CD1c-positive myeloid dendritic cell (primary cell): Measurements from ENCODE around the gene PINK1.
A peak's percentile ranks its signal among the peaks of the same experiment; 100 is the strongest.

Experiments
- DNase-seq: peaks from one replicate; pipeline ENCODE4 v3.0.0-alpha.2; 2016; ENCODE audit errors: extremely low spot score

Gene PINK1

DNA sequence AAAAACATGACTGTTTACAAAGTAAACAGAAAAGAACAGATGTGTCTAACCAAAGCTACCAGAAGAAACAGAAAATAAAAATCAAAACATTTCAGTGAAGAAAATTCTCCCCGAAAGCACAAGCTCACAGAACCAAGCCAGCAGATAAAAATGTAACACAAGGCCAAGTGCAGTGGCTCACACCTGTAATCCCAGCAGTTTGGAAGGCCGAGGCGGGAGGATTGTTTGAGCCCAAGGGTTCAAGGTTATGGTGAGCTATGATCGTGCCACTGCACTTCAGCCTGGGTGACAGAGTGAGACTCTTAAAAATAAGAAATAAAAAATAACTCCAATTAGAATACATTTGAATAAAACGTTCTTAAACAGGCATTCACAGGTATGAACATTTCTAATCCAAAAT lies 47.0 kb downstream of the PINK1 start:
- no peak for DNase-seq

DNA sequence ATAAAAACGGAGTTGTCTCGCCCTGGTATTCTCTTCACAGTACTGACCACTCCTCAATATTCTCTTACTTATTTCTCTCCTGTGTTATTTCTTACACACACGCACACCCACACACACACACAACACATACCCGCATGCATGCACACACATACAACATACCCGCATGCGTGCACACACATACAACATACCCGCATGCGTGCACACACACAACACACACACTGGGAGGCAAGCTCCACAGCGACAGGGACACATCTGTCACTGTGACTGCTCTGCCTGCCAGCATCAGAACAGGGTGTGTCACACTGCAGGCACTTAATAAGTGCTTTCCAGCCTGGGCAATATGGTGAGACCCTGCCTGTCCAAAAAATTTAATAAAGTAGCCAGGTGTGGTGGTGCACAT lies 48.7 kb downstream of the PINK1 start:
- DNase-seq = no peak

DNA sequence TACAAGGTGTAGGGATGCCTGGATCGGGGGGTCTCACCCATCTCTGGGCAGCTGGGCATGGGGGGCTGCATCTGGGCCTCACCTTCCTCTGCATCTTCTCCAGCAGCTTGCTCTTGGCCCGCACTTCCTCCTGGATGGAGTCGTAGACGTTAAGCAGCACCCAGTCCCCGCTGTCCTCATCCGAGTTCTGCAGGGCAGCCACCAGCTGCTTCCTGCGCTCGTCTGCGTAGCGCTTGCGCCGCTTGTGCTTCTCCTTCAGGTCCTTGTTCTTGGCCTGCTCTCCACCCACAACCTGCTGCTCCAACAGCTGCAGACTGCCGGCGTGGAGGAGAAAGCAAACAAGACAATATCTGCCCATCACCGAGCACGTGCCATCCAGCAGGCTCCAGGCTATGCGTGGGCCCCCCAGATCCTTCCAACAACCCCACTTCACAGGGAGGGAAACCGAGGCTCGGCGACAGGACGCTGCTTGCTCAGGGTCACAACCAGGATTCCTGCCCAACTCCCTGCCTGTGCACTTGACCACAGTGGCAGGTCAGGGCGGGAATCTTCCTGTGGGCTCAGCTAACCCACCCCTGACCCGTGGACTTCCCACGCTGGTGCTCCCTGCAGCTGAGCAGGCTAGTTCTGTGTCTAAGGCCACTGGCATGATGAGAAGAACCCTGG lies 49.4 kb downstream of the PINK1 start:
- DNase-seq = peak; percentile 63

DNA sequence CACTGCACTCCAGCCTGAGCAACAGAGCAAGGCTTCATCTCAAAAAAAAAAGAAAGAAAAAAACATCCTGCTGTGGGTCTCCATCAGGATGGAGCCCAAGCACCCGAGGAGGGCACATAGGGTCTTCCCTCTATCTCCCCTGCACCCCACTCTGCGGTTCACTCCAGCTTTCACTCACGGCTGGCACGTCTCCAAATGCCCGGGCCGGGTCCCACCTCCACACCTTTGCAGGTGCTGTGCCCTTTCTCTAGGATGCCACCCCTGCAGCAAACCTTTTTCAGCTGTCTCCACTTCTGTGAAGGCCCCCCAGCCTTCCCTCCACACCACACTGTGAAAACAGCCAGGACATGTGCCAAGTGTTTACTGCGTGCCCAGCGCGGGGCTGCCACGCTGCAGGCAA lies 50.4 kb downstream of the PINK1 start:
- DNase-seq = no peak

DNA sequence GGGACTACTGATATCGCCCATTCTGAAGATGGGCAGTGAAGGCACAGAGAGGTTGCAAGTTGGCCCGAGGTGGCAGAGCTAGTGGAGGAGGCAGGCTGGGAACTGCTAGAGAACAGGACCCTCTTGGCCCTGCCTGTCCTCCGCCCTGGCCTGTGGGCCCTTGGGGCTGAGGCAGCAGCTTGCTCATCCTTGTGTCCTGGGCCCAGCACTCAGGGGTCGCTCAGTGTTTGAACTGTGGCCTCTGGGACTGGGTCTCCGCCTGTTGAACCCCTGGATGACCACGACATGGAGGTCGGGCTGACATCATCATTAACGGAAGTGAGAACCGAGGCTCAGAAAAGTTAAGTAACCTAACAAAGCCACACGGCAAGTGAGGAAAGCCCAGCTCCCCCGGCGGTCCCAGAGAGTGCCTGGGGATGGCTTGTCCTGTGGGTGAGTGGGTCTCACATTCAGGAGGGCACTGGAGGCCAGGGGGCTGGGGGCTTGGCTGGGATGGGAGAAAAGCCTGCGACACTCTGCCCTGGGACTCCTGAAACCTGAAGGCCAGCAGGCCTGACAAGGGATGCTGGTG lies 50.9 kb downstream of the PINK1 start:
- peak; percentile 32 for DNase-seq

DNA sequence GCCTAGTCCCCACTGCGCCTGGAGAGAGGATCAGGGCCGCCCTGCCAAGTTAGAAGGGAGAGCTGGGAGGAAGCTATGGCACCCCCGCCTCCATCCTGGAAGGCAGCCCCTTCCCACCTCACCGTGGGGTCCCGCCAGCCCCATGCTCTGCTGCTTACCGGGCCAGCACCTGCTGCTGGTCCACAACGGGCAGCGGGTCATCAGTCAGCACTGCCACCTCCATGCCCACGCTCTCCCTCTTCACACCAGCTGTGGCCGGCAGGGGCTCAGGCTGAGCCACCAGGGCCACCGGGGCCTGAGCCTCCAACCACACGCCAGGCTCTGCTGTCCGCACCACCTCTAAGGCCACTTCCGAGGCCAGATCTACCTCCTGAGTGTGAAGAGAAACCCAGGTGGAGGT lies 51.4 kb downstream of the PINK1 start:
- DNase-seq = no peak

DNA sequence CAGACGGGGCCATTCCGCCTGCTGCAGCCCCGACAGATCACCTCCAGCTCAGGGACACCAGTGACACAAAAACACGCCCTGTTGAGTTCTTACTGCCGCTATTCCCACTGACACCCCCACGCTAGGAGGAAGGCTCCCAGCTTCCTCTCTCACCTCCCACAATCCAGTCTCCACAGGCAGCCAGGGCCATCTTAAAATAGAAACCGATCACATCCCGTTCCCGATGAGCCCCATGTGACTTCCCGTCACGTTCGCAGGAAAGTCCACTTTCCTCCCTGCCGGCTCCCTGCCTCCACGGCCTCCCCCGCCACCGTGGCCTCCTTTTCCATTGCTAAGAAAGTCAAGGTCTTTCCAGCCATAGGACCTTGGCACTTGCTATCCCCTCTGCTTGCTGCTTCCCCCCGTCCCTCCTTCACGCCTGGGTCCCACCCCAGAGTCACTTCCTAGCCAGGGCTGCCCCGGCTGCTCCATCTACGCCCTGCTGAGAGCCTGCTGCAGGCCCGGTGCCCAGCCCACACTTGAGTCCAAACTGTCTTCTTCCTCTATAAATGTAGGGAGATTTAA lies 51.9 kb downstream of the PINK1 start:
- DNase-seq = peak; percentile 70

DNA sequence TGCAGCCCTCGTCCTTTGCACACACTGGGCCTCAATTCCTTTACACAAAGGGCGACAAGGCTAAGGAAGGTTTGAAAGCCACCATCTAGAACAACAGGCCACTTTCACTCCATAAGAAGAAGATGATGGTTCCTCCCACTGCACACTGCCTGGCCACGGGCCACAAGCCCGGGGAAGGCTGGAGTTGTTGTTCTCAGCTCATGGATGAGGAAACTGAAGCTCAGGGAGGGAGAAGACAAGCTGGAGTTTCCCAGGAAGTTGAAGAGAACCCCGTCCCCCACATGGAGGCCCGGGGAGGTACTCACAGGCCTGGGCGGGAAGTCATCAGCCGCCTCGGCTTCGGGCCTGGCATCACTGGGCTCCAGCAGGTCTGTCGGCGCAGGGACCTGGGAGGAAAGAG lies 52.5 kb downstream of the PINK1 start:
- DNase-seq = peak; percentile 44

DNA sequence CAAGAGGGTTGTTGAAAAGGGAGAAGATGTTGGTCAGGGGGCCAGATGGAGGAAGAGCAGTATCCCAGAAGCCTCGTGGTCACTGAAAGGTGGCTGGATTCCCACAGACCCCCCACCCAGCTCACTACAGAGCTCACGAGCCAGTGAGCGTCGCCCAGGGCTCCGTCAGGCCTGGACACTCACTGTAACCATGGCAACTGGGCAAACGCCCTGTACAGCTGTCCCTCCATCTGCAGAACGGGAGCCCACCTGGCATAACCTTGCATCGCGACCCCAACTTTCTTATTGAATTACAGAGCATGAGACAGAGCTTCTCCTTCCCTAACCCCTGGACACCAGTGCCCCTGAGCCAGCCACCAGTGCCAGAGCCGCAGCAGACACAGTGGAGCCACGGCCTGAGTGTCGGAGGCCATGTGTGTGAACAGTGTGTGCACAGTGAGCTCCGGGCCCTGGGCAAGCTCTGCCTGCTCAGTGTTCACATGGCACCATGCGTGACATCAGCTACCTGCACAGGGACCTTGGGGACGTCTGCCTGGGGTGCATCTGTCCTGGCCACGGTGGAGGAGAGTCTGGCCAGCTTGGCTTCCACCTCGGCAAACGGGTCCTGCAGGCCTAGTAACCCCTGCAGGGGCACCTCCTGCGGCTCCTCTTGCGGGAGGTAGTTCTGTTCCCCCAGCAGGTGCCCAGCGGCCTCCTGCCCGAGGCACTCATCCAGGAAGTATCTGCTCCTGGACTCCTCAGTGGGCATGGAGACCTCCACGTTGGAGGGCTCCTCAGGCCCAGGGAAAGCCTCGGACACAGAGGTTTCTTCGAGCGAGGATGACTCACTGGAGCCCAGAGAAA lies 53.8 kb downstream of the PINK1 start:
- DNase-seq = no peak

DNA sequence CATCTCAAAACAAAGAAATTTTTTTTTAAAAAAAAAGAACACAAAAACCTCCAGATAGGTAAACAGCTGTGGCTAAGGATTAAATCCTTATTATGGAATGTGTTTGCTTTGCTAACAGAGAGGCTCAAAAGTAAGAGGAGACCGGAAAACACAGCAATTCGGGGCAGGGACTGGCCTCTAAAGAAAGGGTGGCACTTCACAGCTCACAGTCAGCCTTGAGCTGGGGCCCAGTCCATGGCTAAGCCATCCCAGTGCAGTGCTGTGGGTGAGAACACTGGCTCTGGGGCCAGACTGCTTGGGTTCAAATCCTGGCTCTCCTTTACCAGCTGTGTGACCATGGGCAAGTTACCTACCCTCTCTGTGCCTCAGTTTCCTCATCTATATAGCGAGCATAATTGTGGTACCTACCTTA lies 56.4 kb downstream of the PINK1 start:
- DNase-seq = no peak

DNA sequence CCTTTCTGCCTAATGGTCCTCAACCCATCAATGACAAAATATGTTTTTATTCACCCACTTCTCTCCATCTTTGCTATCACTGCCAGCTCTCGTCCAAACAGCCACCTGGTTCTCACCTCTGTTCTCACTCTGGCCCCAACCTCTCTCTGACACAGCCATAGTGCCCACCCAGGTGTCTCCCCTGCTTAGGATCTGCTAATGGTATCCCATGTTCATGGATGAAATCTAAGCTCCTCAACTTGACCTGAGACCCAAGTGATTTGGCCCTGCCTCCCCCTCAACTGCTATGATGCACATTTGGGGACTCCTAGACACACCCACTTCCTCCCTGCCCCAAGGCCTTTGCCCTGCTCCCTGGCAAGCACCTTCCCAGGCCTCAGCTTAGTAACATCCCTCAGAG lies 58.6 kb downstream of the PINK1 start:
- DNase-seq = no peak

DNA sequence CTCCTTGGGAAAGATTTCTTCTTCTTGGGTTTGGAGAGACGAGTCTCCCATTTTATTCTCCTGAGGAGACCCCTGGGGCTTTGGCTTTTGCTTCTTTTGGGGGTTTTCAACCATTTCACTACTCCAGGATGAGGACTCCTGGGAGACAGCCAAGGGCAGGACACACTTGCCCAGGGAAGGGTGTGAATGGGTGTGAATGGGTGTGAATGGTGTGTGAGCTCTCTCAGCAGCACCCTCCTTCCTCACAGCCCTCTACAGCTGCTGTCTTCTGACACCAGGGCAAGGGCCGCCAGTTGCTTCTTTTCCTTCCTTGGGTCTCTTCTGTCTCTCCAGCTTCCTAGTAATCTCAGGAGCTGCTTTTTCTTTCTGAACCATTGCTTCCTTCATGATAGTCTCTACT lies 60.4 kb downstream of the PINK1 start:
- DNase-seq = no peak

DNA sequence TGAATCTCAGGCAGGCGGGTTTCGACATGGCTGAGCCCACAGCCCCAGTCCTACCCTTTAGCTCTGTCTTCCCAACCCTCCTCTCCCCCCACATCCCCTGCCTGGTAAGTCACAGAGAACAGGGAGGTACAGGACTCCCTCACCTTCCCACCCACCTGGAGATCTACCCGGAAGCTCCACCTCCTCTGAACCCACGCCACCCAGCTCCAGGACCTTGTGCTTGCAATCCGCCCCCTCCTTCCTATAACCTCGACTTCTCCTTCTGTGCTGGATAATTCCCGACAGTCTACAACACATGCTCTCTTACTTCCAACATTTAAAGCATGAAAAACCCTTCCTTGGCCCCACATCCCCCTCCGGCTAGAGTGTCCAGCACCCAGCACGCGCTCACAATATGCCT lies 62.3 kb downstream of the PINK1 start:
- DNase-seq = no peak

DNA sequence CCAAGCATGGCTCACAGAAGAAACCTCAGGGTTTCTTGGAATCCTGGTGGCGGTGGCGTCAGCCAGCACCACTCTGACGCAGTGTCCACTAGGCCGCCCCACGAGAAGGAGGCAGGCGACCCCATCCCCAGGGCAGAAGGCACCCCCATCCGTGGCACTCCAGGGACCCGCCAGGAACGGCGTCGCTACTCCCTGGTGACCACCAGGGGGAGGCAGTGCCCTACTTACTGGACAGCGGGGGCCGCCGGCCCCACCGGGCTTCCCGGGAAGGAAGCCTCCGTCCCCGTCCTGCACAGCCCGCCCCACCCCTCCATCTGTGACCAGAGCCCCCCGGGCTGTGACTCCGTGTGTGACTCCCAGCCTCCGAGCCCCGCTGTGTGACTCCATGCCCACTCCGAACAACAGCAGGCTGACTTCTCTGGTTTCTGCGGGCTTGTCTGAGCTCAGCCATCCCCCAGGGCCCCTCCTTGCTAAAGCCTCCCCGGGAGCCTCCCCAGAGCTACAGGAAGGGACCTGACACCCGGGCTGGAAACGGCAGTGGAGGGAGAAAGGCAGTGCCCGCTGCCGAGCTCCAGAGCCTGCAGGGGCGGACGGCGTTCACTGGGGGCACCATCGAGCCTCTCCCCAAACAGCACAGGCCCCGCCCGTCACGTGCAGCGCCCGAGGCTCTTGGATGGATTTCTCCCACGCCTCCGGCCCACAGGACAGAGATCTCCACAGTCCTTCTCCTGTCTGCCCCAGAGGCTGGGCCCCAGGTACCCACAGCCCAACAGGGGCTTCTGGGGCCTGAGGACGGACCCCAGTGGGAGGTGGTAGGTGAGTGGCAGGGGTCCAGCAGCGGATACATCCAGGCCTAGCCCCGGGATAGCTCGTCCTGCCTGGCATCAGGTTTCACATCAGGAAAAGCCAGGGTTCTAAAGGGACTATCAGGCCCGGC lies 63.4 kb downstream of the PINK1 start:
- DNase-seq = peak; percentile 90

DNA sequence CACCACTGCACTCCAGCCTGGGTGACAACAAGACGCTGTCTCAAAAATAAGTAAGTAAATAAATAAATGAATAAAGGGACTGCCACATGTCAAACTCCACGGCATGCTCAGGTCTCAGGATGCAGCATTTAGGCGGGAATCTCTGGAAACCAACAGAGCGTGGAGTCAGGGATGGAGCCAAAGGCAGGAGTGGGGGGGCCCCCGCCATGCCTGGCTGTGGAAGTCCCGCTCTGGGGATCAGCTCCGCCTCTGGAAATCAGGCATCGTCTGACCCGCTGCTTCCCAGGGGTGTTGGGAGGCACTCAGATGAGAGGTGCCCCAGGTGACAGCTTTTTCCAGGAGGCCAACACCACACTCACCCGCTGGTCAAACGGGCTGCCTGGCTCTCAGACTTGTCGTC lies 64.3 kb downstream of the PINK1 start:
- no peak for DNase-seq

DNA sequence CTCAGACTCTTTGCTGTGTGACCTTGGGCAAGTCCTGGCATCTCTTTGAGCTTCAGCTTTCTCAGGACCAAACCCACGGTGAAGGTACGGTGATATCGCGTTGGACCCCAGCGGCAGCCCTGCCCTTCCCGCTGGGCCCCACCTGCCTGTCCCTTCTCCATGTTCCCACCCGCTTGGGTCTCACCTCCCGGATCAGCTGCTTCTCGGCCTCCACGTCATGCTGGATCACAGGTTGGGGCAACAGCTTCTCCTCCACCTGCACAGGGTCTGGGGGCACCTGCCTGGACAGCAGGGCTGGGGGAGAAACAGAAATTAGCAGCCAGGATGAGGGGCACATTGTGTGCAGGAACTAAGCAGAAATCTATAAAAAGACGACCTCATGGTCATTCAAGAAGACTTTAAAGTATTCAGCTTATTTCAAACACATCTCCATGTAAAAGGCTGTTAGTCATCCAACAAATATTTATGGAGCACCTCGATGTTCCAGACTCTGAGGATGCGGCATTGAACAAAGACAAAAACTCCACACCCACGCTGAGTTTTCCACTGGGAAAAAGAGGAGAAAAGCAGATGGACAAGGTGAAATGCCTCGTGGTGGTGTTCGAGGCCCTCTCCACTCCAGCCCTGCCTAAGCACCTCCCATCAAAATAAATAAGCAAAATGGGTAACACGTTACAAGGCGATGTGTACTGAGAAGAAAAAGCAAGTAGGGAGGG lies 65.1 kb downstream of the PINK1 start:
- DNase-seq = no peak

DNA sequence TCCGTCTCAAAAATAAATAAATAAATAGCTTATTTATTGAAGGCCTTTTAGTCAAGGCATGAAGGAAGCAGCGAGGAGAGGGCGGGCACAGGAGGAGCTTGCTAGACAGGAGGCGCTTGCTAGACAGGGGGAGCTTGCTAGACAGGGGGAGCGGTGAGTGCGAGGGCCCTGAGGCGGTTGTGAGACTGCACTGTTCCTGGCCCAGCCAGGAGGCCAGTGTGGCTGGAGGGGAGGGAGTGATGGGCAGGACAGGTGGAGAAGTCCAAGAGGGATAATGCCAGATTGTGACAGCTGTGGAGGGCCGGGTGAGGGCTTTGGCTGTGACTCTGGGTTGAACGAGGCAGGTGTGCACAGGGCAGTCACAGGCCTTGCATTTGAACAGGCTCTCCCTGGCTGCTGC lies 66.3 kb downstream of the PINK1 start:
- DNase-seq = no peak

DNA sequence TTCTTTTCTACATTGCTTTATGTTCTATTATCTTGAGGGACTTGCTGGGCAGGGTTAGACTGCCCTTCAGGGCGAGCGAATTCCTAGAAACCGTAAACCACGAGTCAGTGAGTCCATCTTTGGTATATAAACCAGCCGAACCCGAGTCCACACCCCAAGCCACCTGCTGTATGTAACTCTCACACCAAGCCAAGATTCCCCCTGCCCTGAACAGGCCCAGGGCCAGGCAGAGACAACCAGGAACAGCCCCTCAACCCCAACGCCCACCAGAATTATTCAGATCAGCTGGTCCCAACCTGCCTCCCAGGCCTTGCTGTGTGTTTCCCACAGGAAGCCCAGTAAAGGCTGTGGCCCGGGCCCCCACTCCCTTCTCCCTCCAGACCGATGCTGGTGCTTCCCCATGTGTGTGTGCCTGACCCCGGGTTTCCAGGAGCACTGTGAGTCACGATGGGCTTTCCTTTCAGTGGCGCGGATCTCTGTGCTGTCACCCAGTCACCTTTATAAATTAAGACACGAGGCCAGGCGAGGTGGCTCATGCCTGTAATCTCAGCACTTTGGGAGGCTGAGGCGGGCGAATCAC lies 67.5 kb downstream of the PINK1 start:
- DNase-seq = no peak
